Measurements from ENCODE around the gene OBP2B.
"Not testable (repeated sequence)": the region's sequence is repeated elsewhere in the genome, so short reads cannot be mapped to it uniquely, and the experiment has no call there.

GRCh38 chr9:133227996-133228395 is 18.9 kb upstream of the OBP2B start:
- TF ChIP-seq CTCF (conservative IDR thresholded peaks at IDR 0.05 in 1 of 2, IDR thresholded peaks at IDR 0.05 in 1 of 2; ENCODE audit: low read depth in 1 of 2, low read length in 2 of 2); EZH2 (IDR thresholded peaks at IDR 0.05; ENCODE audit: low read length, missing control alignments): not testable (repeated sequence)
